GM10248 (cell line): ENCODE results near the gene NLRC5.
A peak's percentile ranks its signal among the peaks of the same experiment; 100 is the strongest.
"Not testable (repeated sequence)": the region's sequence is repeated elsewhere in the genome, so short reads cannot be mapped to it uniquely, and the experiment has no call there.

ENCODE experiments used
- CTCF ChIA-PET: fragments of 300-600 bp; sonication (Branson Sonifier 250); formaldehyde crosslinking; extraction: SDS; loops from one replicate; lab custom pipeline; 2021; ENCODE audit warnings: antibody characterized with exemption; lab: Yijun Ruan, JAX
- POLR2A ChIA-PET: fragments of 350-650 bp; sonication (Branson Sonifier 250); formaldehyde crosslinking; extraction: SDS; loops from one replicate; lab custom pipeline; 2020; ENCODE audit warnings: antibody characterized with exemption; lab: Yijun Ruan, JAX
- DNase-seq: peaks from one replicate; pipeline ENCODE4 v3.0.0; 2012; ENCODE audit errors: extremely low spot score
- TF ChIP-seq, protein P1 (sequence below): IDR thresholded peaks from 2 replicates; pipeline ENCODE4 v1.5.1; 2012; ENCODE audit warnings: mild to moderate bottlenecking, low read depth; ENCODE audit errors: extremely low read depth, missing control alignments, control extremely low read depth

The NLRC5 gene

DNA sequence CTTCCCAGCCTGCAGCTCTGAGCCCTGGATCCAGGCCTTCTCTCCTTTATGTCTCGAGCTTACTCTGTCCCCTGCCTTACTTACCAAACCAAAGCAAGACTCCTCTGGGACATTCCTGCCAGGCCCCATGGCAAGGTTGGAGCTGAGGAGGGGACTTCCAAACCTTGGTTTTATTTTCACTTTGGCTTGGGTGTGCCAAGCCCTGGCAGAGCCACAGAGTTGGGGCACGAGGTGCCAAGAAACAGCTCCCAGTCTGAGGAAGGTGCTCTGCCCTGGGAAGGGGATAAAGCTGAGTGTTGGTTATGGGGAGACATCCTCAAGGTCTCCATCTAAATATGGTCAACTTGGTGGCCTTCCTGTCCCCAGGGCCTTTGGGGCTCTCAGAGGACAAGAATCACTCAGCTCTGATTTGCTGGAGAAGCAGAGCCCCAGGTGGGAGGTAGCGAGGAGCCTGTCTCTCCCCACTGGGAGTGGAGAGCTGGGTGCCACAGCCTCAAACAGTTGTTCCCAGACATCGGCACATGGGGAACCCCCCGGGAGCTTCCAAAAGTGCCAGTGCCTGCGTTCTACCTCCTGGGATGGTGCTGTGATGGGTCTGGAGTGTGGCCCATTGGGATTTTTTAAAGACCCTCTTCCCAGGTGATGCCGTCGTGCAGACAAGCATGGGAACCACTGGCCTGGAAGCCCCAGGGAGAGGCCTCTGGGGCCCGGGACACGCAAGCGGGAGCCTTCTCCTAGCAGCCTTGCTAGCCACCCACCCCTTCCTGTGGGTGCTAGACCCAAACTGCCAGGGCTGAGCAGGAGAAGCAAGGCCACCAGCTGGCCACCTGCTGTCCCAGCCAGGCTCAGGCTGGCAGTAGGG is 10.3 kb downstream of the NLRC5 start:
- ChIA-PET POLR2A (interaction anchor here (1.1 to 1.4 kb wide), 3 partner anchors 10 to 68 kb away, joined by 3 to 7 read pairs (median 5); partner anchors contain the start of genes HERPUD1 and NLRC5), CTCF (interaction anchor here (1.0 to 2.4 kb wide), 9 partner anchors 10 to 46 kb away, joined by 3 to 16 read pairs (median 4); no protein-coding TSS in a partner anchor)
- peak; percentile 56 for DNase-seq

DNA sequence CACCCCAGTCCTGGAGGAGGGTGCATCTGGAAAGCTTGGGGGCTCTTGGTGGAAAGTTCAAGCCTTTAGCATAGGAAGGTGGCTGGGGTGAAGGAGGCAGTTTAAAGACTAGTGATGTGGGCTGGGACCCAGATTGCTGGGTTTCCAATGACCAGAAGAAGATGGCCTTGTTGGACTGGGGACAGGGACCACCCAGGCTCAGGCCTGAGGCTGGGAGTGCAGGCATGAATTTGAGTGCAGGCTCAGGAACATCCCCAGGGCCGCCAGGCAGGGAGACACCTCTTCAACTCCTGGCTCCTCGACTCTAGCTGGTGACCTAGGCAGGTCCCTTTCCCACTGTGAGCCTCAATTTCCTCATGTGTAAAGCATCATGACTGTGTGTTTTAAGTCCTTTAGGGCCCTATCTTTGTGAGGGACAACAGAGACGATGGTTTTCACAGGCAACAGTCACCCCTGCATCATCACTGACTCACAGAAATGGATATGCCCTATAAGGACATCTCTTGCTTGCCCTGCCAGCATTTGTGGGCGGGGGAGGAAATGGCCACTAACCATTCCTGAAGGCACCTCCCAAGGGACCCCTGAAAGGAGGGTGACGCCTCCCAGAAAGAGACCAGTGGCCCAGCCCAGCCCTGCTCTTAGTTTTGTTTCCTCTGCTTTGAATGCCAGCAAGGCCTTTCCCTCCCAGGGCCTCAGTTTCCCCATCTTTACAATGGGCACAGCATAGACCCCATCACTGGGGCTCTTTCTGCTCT is 11.1 kb downstream of the NLRC5 start:
- TF ChIP-seq, protein P1, sequence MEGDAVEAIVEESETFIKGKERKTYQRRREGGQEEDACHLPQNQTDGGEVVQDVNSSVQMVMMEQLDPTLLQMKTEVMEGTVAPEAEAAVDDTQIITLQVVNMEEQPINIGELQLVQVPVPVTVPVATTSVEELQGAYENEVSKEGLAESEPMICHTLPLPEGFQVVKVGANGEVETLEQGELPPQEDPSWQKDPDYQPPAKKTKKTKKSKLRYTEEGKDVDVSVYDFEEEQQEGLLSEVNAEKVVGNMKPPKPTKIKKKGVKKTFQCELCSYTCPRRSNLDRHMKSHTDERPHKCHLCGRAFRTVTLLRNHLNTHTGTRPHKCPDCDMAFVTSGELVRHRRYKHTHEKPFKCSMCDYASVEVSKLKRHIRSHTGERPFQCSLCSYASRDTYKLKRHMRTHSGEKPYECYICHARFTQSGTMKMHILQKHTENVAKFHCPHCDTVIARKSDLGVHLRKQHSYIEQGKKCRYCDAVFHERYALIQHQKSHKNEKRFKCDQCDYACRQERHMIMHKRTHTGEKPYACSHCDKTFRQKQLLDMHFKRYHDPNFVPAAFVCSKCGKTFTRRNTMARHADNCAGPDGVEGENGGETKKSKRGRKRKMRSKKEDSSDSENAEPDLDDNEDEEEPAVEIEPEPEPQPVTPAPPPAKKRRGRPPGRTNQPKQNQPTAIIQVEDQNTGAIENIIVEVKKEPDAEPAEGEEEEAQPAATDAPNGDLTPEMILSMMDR, result no peak
- DNase-seq, result peak; percentile 56
- POLR2A ChIA-PET, result interaction anchor here (1.1 to 1.4 kb wide), 3 partner anchors 11 to 69 kb away, joined by 3 to 7 read pairs (median 5); partner anchors contain the start of genes HERPUD1 and NLRC5
- CTCF ChIA-PET, result interaction anchor here (1.2 to 2.4 kb wide), 8 partner anchors 9 to 46 kb away, joined by 3 to 16 read pairs (median 4); no protein-coding TSS in a partner anchor

More for the DNA sequence above, 10.3 kb downstream of the NLRC5 start:
- TF ChIP-seq, protein P1, result no peak

DNA sequence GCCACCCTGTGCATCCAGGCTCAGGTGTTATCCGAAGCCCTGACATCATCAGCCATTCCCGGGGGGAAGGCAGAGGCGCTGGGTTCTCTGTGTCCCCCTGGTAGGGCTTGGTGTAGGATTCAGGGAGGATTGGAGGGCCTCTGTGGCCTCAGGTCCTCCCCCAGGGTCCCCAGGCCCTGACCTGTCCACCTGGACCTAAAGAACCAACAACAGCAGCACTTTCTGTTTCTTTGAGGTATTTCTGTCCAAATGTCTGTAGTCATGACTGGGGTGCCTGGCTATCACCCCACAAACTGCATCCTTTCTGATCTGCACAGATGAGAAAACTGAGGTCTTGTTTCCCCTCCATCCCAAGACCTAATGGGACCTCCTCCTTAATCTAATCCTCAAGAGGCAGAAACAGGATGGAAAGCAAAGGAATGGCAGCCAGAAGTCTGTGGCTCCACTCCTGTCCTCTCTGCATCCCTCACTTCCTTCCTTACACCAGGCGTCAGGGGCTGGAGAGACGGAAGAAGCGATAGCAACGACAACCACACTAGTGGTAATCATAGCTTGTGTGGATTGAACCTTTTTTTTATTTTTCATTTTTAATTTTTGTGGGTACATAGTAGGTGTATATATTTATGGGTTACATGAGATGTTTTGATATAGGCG is 11.8 kb downstream of the NLRC5 start:
- POLR2A ChIA-PET, result no interaction called here
- TF ChIP-seq, protein P1, result no peak
- no peak for DNase-seq
- CTCF ChIA-PET, result interaction anchor here (1.0 to 2.4 kb wide), 3 partner anchors 10 to 44 kb away, joined by 3 to 16 read pairs (median 4); no protein-coding TSS in a partner anchor

DNA sequence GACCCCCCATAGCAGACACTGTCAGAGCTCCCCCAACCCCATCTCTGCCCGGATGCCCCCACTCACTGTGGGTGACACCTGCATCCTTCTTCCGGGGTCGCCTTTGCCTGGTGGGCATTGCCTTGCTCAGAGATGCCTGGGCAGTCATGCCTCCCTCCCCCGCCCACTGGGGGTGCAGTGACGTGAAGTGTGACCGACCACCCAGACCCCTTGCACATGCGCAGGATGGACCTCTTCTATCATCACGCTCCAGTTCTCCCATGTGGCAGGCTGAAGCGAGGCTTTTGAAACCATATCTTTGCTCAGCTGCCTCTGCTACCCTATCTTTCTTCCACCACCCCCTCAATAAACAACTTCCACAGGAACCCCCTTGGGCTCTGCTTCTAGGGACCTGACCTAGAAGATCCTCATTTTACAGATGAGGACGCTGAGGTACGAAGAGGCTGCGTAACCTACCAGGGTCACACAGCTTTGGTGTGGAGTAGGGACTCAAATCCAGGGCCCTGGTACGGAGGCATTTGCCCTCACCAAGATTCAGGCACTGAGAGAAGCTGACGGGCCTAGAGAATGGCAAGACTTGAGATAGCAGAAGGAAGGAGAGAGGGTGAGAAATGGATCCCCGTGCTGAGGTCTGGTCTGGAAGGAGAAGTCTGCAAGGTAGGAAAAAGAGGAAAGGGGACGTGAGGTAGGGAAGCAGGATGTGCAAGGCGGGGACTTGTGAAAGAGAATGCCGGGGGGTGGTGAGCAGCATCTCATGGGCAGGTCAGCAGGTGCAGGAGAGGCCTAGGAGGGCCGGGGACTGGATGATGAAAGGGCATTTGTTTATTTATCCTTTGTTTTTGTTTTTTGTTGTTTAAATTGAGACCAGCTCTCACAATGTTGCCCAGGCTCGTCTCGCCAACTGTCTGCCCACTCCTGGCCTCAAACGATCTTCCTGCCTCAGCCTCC is 14.4 kb downstream of the NLRC5 start:
- CTCF ChIA-PET, result interaction anchor here (1.0 to 3.3 kb wide), 5 partner anchors 14 to 42 kb away, joined by 3 to 22 read pairs (median 6); partner anchors contain the start of gene NLRC5
- POLR2A ChIA-PET, result no interaction called here
- TF ChIP-seq, protein P1, result no peak
- no peak for DNase-seq

DNA sequence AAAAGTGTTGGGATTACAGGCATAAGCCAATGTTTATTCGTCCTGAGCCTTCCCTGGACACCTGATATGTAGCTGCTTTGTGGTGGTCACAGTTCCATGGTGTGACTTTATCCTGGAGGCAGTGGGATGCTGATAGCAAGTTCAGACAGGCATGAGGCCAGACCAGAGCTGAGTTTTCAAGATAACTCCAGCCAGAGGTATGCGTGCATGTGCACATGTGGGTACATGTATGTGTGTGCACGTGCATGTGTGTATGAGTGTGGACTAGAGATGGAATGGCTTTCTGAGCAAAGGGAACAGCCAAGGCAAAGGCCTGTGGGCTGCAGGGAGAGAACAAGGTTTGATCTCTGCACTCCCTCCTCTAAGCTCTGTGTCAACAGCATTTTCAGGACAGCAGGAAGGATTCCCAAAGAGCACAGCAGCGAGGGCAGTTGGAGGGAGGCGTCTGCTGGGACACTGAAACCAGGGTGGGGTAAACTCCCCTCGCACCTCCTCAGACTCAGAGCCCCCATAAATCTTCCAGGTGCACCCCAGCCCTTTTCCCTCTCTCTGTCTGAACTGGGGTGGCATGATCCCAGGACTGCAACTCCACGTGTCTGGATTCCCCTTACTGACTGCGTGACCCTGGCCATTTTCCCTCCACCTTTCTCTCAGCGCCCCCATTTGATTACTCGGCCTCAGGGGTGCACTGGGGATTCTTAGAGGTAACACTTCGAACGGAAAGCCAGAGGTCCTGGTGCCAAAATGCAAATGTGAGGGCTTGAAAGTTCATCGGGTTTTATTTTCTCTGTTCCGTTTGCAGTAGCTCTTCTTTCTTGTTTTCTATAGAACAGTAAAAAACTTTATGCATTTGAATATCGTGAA is 15.3 kb downstream of the NLRC5 start:
- ChIA-PET CTCF (interaction anchor here (0.9 to 3.3 kb wide), 9 partner anchors 9 to 79 kb away, joined by 3 to 22 read pairs (median 4); partner anchors contain the start of gene NLRC5), POLR2A (interaction anchor here (0.9 kb wide), 1 partner anchor 73 kb away, joined by 4 read pairs; no protein-coding TSS in a partner anchor)
- no peak for DNase-seq
- TF ChIP-seq, protein P1, result no peak

DNA sequence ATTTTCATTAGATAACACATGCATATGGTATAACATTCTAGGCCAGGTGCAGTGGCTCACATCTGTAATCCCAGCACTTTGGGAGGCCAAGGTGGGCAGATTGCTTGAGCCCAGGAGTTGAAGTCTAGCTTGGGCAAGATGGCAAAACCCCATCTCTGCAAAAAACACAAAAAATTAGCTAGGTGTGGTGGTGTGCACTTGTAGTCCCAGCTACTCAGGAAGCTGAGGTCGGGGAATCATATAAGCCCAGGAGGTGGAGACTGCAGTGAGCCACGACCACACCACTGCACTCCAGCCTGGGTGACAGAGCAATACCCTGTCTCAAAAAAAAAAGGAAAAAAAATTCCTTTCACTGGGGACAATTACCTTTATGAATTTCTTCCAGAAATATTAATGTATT is 16.2 kb downstream of the NLRC5 start:
- DNase-seq, result not testable (repeated sequence)
- CTCF ChIA-PET, result interaction anchor here (0.8 to 3.3 kb wide), 9 partner anchors 10 to 78 kb away, joined by 3 to 11 read pairs (median 4); no protein-coding TSS in a partner anchor
- POLR2A ChIA-PET, result interaction anchor here (0.9 kb wide), 1 partner anchor 74 kb away, joined by 4 read pairs; no protein-coding TSS in a partner anchor
